HepG2 (cell line): ENCODE data around the gene DCC.

Experiments
- AFF4 ChIP-seq: sonication (generic); formaldehyde crosslinking; IDR thresholded peaks from 2 replicates; pipeline ENCODE4 v1.4.0; 2020; ENCODE audit warnings: missing genetic modification reagents
- CTCF ChIP-seq: sonication (generic); formaldehyde crosslinking; IDR thresholded peaks from 2 replicates; pipeline ENCODE4 v1.5.0; 2020; ENCODE audit warnings: mild to moderate bottlenecking, missing genetic modification reagents, moderate library complexity
- JUND ChIP-seq: sonication (generic); formaldehyde crosslinking; IDR thresholded peaks from 2 replicates; pipeline ENCODE4 v1.8.0; 2022; ENCODE audit warnings: mild to moderate bottlenecking, missing genetic modification reagents
- SNRNP70 ChIP-seq: fragments of 200-400 bp; formaldehyde crosslinking; IDR thresholded peaks from 2 replicates; pipeline ENCODE4 v1.6.1; 2017; ENCODE audit warnings: mild to moderate bottlenecking, low read depth, low read length, moderate library complexity
- ZBTB39 ChIP-seq: sonication (generic); formaldehyde crosslinking; IDR thresholded peaks from 2 replicates; pipeline ENCODE4 v1.5.0; 2020; ENCODE audit warnings: missing genetic modification reagents

GRCh38 chr18:52531836-52532235 is 191.8 kb downstream of the DCC start:
- TF ChIP-seq SNRNP70 (no peak), JUND (no peak), CTCF (CRISPR knock-in tag) (no peak), ZBTB39 (CRISPR knock-in tag) (no peak), AFF4 (CRISPR knock-in tag) (no peak)
